ENCODE data around the gene NSUN7.

GRCh38 chr4:40840985-40841571, 91.3 kb downstream of the NSUN7 start:
- TF ChIP-seq CTCF (IDR thresholded peaks at IDR 0.05) (peak; percentile 39 to 61 (median 61)), POLR2A (IDR thresholded peaks at IDR 0.05) (no peak)

Data from transverse colon (tissue), 3 donors.